ENCODE data around the gene LCN6.

Gene LCN6

GRCh38 chr9:136741883-136742571 lies 6.3 kb downstream of the LCN6 start:
- DNase-seq = no peak

GRCh38 chr9:136740971-136741882 lies 7.1 kb downstream of the LCN6 start:
- DNase-seq = no peak

- DNase-seq = no peak
These were observed 7.8 kb downstream of the LCN6 start for GRCh38 chr9:136740491-136740890.

GRCh38 chr9:136740069-136740468 lies 8.3 kb downstream of the LCN6 start:
- no peak for DNase-seq

- no peak for DNase-seq
These were observed 8.8 kb downstream of the LCN6 start for GRCh38 chr9:136739509-136739908.

- no peak for DNase-seq
These were observed 9.4 kb downstream of the LCN6 start for GRCh38 chr9:136738960-136739359.

- DNase-seq = no peak
These were observed 12.4 kb downstream of the LCN6 start for GRCh38 chr9:136735812-136736480.

- DNase-seq = no peak
These were observed 13.4 kb downstream of the LCN6 start for GRCh38 chr9:136734837-136735496.

GRCh38 chr9:136733611-136734010 lies 14.7 kb downstream of the LCN6 start:
- DNase-seq = no peak

GRCh38 chr9:136732444-136733178 lies 15.7 kb downstream of the LCN6 start:
- DNase-seq = no peak

GRCh38 chr9:136729926-136730325 lies 18.4 kb downstream of the LCN6 start:
- DNase-seq = no peak

- no peak for DNase-seq
These were observed 19.2 kb downstream of the LCN6 start for GRCh38 chr9:136729144-136729543.

GRCh38 chr9:136728548-136729123 lies 19.7 kb downstream of the LCN6 start:
- DNase-seq = no peak

- peak; percentile 82 for DNase-seq
These were observed 20.2 kb downstream of the LCN6 start for GRCh38 chr9:136728080-136728547.

- DNase-seq = peak; percentile 24
These were observed 21.6 kb downstream of the LCN6 start for GRCh38 chr9:136726631-136727191.

GRCh38 chr9:136726118-136726517 lies 22.2 kb downstream of the LCN6 start:
- DNase-seq = no peak

GRCh38 chr9:136725612-136726011 lies 22.7 kb downstream of the LCN6 start:
- no peak for DNase-seq

- DNase-seq = no peak
These were observed 23.6 kb downstream of the LCN6 start for GRCh38 chr9:136724772-136725171.

- DNase-seq = no peak
These were observed 24.3 kb downstream of the LCN6 start for GRCh38 chr9:136723989-136724388.

- no peak for DNase-seq
These were observed 24.9 kb downstream of the LCN6 start for GRCh38 chr9:136723362-136723976.

- DNase-seq = no peak
These were observed 25.4 kb downstream of the LCN6 start for GRCh38 chr9:136722969-136723356.

All from KG1 (cell line).